CD4-positive, alpha-beta T cell treated with Interleukin-6 at 100 ng/mL for 8 hours (primary cell): ENCODE measurements around the gene RAMAC.
"Not testable (repeated sequence)": the region's sequence is repeated elsewhere in the genome, so short reads cannot be mapped to it uniquely, and the experiment has no call there.

Experiments used
- DNase-seq: peaks from one replicate; pipeline ENCODE4 v3.0.0-alpha.2; 2020; ENCODE audit warnings: mixed read lengths, low spot score

The RAMAC gene

GRCh38 chr15:82968066-82968465, 17.9 kb upstream of the RAMAC start:
- DNase-seq, result no peak

- DNase-seq, result no peak
These were observed 16.7 kb upstream of the RAMAC start for GRCh38 chr15:82969353-82969752.

- DNase-seq, result no peak
These were observed 15.8 kb upstream of the RAMAC start for GRCh38 chr15:82970078-82970686.

- DNase-seq, result no peak
These were observed 15.3 kb upstream of the RAMAC start for GRCh38 chr15:82970696-82971095.

DNA sequence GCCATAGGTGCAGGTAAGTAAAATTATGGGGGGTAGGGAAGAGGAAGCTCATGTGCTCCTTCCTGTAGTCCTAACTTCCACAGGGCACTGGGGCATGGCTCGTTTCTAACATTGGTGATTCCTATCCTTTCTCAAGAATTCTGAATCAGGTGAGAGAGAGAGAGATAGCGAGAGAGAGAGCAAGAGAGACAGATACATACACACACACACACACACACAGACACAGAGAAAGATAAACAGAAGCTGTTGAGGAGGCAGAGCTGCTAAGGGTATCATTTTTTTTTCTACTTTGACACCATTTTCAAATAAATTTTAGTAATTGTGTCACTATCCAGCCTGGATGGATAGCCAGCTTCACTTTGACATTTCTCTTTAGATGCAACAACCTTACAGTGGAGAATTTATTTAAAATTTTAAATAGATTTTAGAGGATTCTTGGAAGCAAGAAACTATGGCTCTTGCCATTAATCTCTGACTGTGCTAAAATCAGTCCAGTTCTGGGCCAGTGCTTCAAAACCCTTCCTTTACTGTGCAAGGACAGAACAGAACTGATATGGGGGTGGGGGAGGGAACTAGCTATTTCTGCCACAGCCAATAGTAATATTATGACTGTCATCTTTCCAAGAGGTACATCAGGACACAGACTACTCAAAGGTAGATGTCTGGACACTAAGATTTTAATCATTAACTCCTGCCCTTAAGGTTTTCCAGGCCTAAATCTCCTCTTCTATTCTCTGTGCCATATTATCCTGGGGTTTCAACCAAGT, 14.6 kb upstream of the RAMAC start:
- no peak for DNase-seq

- no peak for DNase-seq
These were observed 13.0 kb upstream of the RAMAC start for GRCh38 chr15:82972990-82973389.

DNA sequence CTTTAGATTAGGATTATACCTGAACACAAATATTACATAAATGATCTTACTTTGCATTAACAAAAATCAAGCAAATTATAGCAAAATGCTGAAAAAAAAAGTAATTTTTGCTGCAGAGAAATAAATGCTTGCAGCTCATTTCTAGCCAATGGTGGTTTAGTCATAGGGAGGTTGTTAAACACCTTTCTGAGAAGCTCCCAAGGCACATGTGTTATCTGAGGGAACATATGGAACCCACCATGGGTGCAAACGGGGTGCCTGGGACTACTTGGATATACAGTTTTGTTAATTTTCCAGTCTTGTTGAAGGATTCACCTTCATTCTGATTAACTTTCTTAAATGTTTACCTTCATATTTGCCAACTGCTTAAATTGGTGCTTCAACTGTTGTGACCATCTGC, 8.9 kb upstream of the RAMAC start:
- DNase-seq, result no peak

- no peak for DNase-seq
These were observed 7.6 kb upstream of the RAMAC start for GRCh38 chr15:82978438-82978837.

DNA sequence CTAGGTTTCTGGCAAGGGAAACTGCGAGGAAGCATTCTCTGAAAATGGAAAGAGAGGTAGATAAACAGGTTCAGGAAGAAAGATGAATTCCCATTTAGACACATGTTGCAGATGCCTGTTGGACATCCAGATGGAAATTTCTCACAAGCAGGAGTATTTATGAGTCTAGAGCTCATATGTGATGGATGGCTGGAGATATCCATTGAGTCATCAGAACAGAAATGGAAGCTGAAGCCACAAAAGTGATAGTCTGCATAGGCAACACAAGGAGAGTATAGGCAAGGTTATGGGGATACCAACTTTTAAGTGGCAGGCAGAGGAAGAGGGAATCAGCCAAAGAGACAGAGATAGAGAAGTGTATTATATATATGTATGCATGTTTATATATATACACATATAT, 6.3 kb upstream of the RAMAC start:
- DNase-seq, result no peak

DNA sequence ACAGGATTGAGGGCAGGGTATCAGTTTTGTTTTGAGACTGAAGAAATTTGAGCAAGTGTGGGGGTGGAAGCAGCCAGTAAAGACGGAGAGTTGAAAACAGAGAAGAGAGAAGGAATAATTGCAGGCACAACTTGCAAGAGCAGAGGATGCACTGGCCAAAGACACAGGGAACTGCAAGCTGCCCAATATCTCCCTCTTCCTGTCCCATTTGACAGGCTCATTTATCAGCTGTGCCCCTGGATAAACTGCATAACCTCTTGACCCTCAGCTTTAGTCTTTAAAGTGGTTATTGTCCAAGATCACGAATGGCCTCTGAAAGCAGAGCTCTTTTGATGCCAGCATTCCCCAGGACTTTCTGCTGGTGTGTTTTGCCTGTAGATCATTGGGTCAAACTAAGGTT, 5.0 kb upstream of the RAMAC start:
- DNase-seq, result no peak

- DNase-seq, result no peak
These were observed 401 bp downstream of the RAMAC start for GRCh38 chr15:82986442-82986780.

- DNase-seq, result no peak
These were observed 6.5 kb downstream of the RAMAC start for GRCh38 chr15:82992436-82992998.

GRCh38 chr15:82993144-82993543, 7.1 kb downstream of the RAMAC start:
- no peak for DNase-seq

- DNase-seq, result no peak
These were observed 9.1 kb downstream of the RAMAC start for GRCh38 chr15:82995076-82995475.

DNA sequence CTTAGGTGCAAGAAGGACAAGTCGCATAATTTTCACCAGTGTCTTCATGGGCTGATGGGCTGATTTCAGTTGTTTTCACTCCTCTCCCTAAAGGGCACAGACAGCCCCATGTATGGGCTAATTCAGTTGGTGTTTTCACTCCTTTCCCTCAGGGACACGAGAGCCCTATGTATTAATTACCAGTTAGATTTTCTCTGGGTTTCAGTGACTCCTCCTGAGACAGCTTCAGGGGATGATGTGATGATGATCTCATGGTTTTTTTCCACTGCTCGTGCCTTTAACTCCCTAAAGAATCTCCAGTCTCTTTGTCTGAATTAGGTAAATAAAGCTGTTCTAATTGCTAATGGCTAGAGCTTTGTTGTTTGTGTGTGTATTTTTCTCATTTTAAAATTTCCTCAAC, 9.9 kb downstream of the RAMAC start:
- DNase-seq, result no peak

DNA sequence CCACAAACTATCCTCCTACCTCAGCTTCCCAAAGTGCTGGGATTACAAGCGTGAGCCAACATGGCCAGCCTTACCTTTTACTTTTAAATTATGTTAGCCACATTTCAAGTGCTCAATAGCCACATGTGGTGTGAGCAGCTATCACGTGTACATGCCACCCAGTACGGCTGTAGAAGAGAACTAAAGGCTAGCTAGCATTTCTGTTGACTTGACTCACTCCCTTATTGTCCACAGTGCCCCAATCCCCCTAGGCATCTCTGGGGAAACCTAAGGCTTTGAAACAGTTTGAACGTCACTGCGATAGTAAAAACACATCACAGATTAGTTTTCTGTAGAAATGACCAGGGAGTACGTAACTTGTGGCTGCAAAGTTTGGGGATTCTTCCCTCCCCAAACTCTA, 13.4 kb downstream of the RAMAC start:
- DNase-seq, result no peak

DNA sequence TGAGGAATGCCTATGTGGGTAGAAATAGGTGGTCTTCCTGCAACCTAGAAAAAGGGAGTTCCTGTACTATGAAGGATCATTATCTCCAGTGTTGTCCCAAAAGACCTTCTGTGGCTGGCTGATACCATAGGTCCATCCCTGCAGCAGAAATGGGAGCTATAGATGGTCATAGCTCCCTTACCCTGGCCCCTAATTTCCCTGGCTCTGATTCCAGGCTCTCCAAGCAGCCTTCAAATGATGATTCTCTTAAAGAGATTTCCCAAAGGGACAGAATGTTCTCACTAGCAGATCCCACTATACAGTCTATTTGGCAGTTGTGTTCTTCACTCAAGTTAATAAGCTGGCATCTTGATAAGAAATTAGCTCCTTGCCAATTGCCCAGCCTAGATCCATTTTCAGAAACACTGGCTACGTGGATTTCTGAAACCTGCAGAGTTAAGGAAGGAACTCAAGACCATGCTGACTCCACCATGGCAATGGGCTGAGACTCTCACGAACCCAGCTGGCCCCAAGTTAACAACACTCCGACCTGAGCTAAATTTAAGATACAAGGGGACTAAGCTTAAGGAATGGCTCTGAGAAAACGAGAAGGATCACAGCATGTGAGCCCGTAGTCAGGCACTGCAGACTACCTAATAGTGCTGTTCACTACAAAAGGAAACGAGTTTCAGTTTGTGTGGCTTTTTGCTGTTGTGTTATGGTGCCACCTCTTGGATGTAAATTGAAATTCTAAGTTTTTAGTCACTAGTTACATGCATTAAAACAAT, 14.1 kb downstream of the RAMAC start:
- DNase-seq, result peak; percentile 45

- not testable (repeated sequence) for DNase-seq
These were observed 14.6 kb downstream of the RAMAC start for GRCh38 chr15:83000672-83001031.

GRCh38 chr15:83010709-83011270, 24.8 kb downstream of the RAMAC start:
- DNase-seq, result peak; percentile 73

DNA sequence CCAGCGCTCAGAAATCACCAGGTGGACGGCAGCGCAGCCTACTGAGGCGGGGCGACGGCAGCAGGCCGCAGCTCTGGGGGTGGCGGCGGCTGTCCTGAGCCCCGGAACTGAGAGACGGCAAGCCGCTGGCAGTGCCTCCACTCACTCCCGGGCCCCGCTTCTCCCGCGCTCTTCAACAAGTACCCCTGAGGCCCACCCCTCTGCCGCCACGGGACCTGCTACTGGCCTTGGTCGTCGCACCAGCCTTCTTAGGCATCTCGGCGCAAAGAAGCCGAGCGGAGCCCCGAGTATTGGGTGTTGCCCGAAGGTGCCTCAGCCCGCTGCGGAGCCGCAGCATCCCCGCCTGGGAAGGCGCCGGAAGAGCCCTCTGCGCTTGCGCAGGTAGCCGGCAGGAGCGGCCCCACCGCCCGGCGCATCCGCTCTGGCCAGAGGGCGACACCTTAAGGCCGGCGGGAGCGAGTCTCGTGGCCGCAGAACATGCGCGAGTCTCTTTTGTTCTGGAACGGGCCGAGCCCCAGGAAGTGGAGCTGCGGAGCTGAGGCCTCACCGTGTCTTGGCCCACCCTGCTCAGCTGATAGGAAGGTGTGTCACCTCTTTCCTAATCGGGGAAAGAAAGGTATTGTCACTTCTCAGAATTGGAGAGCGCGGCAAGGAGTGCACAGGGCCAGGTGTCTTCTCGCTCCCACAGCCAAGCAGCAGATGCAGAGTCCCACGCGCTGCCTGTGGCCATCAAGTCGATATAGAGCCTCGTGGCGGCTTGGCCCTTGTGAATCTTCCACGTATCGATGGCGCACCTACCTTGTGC, 25.5 kb downstream of the RAMAC start, which contains the start of gene C15orf40:
Gene C15orf40 (minus strand): TSS at position 369 of the 805 bp plus-strand sequence. CDS start 32 bp downstream, at position 337.
- DNase-seq, result peak; percentile 87

DNA sequence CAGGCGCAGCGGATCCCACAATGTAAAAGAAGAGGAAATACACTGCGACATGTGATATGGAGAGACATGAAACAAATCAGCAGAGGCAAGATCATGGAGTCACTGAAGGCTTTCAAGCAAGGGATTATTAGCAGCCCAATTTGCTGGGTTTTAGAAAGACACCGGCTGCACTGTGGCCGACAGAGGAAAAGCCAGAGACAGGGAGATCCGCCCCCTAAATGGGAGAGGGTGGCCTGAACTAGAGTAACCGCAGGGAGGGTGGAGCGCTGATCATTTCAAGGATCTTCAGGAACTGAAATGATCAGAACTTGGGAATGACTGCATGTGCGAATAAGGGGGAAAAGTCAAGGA, 26.0 kb downstream of the RAMAC start:
- no peak for DNase-seq

DNA sequence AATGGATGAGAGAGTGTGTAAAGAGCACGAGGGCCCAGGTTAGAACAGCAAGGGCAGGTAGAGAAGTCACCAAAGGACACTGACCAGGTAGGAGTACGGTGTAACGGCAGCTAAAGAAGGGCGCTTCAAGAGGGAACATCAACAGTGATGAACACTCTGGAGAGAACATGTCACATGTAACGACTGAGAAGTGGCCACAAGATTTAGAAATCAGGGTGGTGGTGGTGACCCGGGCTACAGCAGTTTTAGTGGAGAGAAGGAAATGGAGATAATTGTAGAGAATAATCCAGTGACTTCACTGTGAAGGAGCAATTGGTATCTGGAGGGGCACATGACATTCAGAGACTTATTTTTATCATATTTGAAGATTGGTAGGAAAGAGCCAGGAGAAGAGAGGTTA, 26.6 kb downstream of the RAMAC start:
- DNase-seq, result no peak
